ENCODE measurements around the gene CLC.

Gene CLC

GRCh38 chr19:39733841-39734240 is 4.0 kb downstream of the CLC start:
- H3K4me1 ChIP-seq (ENCODE audit: low read length): no peaks in the 10 kb centered on the region
- H2AFZ ChIP-seq (ENCODE audit: low read depth, low read length): no peak overlapping the region
- no peak overlapping the region for H3K27ac ChIP-seq (ENCODE audit: low read length)
- H3K4me3 ChIP-seq (ENCODE audit: low read length): no peak overlapping the region
- H3K9me3 ChIP-seq (ENCODE audit: insufficient read depth, low read length): no peaks in the 10 kb centered on the region
- no peak overlapping the region for H3K4me2 ChIP-seq (ENCODE audit: low read length)
- TF ChIP-seq EZH2phosphoT487 (IDR thresholded peaks at IDR 0.05; ENCODE audit: low read depth): no peak
- TF ChIP-seq CTCF (IDR thresholded peaks at IDR 0.05; ENCODE audit: low read depth, low read length): no peak
- no peak overlapping the region for H3K9ac ChIP-seq (ENCODE audit: low read length)
- H4K20me1 ChIP-seq (ENCODE audit: insufficient read depth, low read length): 0 out of 2 replicates have a peak, but pooled peaks cover 3% of the 10 kb centered on the region
- no peaks in the 10 kb centered on the region for H3K79me2 ChIP-seq (ENCODE audit: low read length)
- H3K36me3 ChIP-seq (replicated peaks; ENCODE audit: low read depth, low read length): no peaks in the 10 kb centered on the region
- H3K27me3 ChIP-seq (ENCODE audit: low read depth, low read length): peaks cover 25% of the 10 kb centered on the region

- Histone ChIP-seq H3K27me3 (ENCODE audit: low read depth, low read length) (peaks cover 24% of the 10 kb centered on the region), H3K9me3 (ENCODE audit: insufficient read depth, low read length) (no peaks in the 10 kb centered on the region)
- TF ChIP-seq EZH2phosphoT487 (IDR thresholded peaks at IDR 0.05; ENCODE audit: low read depth) (no peak), CTCF (IDR thresholded peaks at IDR 0.05; ENCODE audit: low read depth, low read length) (no peak)
Measured at GRCh38 chr19:39731685-39732084, 6.1 kb downstream of the CLC start.

GRCh38 chr19:39729594-39729993 is 8.2 kb downstream of the CLC start:
- Histone ChIP-seq H3K4me2 (ENCODE audit: low read length) (no peak overlapping the region), H3K4me3 (ENCODE audit: low read length) (no peak overlapping the region), H4K20me1 (ENCODE audit: insufficient read depth, low read length) (no peaks in the 10 kb centered on the region), H3K27me3 (ENCODE audit: low read depth, low read length) (peaks cover 24% of the 10 kb centered on the region), H3K79me2 (ENCODE audit: low read length) (no peaks in the 10 kb centered on the region), H3K36me3 (replicated peaks; ENCODE audit: low read depth, low read length) (no peaks in the 10 kb centered on the region), H3K9ac (ENCODE audit: low read length) (no peak overlapping the region), H3K9me3 (ENCODE audit: insufficient read depth, low read length) (no peaks in the 10 kb centered on the region), H2AFZ (ENCODE audit: low read depth, low read length) (no peak overlapping the region), H3K4me1 (ENCODE audit: low read length) (no peaks in the 10 kb centered on the region), H3K27ac (ENCODE audit: low read length) (no peak overlapping the region)
- TF ChIP-seq EZH2phosphoT487 (IDR thresholded peaks at IDR 0.05; ENCODE audit: low read depth) (no peak), CTCF (IDR thresholded peaks at IDR 0.05; ENCODE audit: low read depth, low read length) (no peak)

More at GRCh38 chr19:39731685-39732084, 6.1 kb downstream of the CLC start:
- Histone ChIP-seq H4K20me1 (ENCODE audit: insufficient read depth, low read length) (no peaks in the 10 kb centered on the region), H3K9ac (ENCODE audit: low read length) (no peak overlapping the region), H3K4me2 (ENCODE audit: low read length) (no peak overlapping the region), H3K4me1 (ENCODE audit: low read length) (no peaks in the 10 kb centered on the region), H3K36me3 (replicated peaks; ENCODE audit: low read depth, low read length) (no peaks in the 10 kb centered on the region), H2AFZ (ENCODE audit: low read depth, low read length) (no peak overlapping the region), H3K79me2 (ENCODE audit: low read length) (no peaks in the 10 kb centered on the region), H3K4me3 (ENCODE audit: low read length) (no peak overlapping the region), H3K27ac (ENCODE audit: low read length) (no peak overlapping the region)

GRCh38 chr19:39728040-39728439 is 9.8 kb downstream of the CLC start:
- no peaks in the 10 kb centered on the region for H3K4me1 ChIP-seq (ENCODE audit: low read length)
- TF ChIP-seq EZH2phosphoT487 (IDR thresholded peaks at IDR 0.05; ENCODE audit: low read depth): no peak
- no peak for TF ChIP-seq CTCF (IDR thresholded peaks at IDR 0.05; ENCODE audit: low read depth, low read length)
- H4K20me1 ChIP-seq (ENCODE audit: insufficient read depth, low read length): no peaks in the 10 kb centered on the region
- no peak overlapping the region for H2AFZ ChIP-seq (ENCODE audit: low read depth, low read length)
- no peaks in the 10 kb centered on the region for H3K36me3 ChIP-seq (replicated peaks; ENCODE audit: low read depth, low read length)
- H3K27me3 ChIP-seq (ENCODE audit: low read depth, low read length): peaks cover 18% of the 10 kb centered on the region
- no peaks in the 10 kb centered on the region for H3K79me2 ChIP-seq (ENCODE audit: low read length)
- no peak overlapping the region for H3K4me2 ChIP-seq (ENCODE audit: low read length)
- H3K9ac ChIP-seq (ENCODE audit: low read length): no peak overlapping the region
- no peak overlapping the region for H3K27ac ChIP-seq (ENCODE audit: low read length)
- no peaks in the 10 kb centered on the region for H3K9me3 ChIP-seq (ENCODE audit: insufficient read depth, low read length)
- no peak overlapping the region for H3K4me3 ChIP-seq (ENCODE audit: low read length)
